Uterus (tissue), 4 donors: ENCODE measurements around the gene WT1. TPM values are rescaled to one million over a fixed set of nuclear protein-coding genes. Genes with fewer than 3 reads are reported as not detected.

ENCODE experiments used
- DNase-seq, 2 donors: peaks; one replicate each; pipeline ENCODE4 v3.0.0-alpha.2; 2019 to 2020
- H3K27ac ChIP-seq, 2 donors: fragments of 200-600 bp; sonication (generic); 1 replicate in 1 of 2; 2 replicates in 1 of 2; pipeline ENCODE4 v1.5.1; 2016 to 2018
- H3K27me3 ChIP-seq, 2 donors: fragments of 200-600 bp; sonication (generic); one replicate each; pipeline ENCODE4 v1.5.1; 2018 to 2019; ENCODE audit warnings: control low read depth in 1 of 2
- H3K36me3 ChIP-seq, 2 donors: fragments of 200-600 bp; sonication (generic); one replicate each; pipeline ENCODE4 v1.5.1; 2019; ENCODE audit warnings: control low read depth in 1 of 2
- H3K4me1 ChIP-seq, 2 donors: fragments of 200-600 bp; sonication (generic); one replicate each; pipeline ENCODE4 v1.5.1; 2018 to 2019; ENCODE audit warnings: control low read depth in 1 of 2
- H3K4me3 ChIP-seq, 2 donors: fragments of 200-600 bp; sonication (generic); 1 replicate in 1 of 2; 2 replicates in 1 of 2; pipeline ENCODE4 v1.5.1; 2018 to 2019; ENCODE audit warnings: mild to moderate bottlenecking in 1 of 2
- H3K9me3 ChIP-seq, 2 donors: fragments of 200-600 bp; sonication (generic); one replicate each; pipeline ENCODE4 v1.5.1; 2019; ENCODE audit warnings: control low read depth in 1 of 2
- POLR2A ChIP-seq, 2 donors: fragments of 450-650 bp; IDR thresholded peaks; one replicate each; pipeline ENCODE4 v1.6.1; 2016; ENCODE audit warnings: antibody characterized with exemption in 2 of 2, mild to moderate bottlenecking in 1 of 2, moderate library complexity in 1 of 2
- intact Hi-C: fragments of 100-400 bp; cut with DNase I; formaldehyde crosslinking; loops from one replicate; pipeline ENCODE4 v1.15.1; 2023; ENCODE audit warnings: low total_unique reads
- total RNA-seq, 4 donors: library from RNA; depleted of rRNA in 3 of 4; stranded (reverse); fragments of >200 nt in 3 of 4; gene quantifications; one replicate each; pipeline versions ENCODE4 v1.1.0 to v1.2.4, GENCODE V29; 2014 to 2023
- TF ChIP-seq, protein P1 (sequence below), 4 experiments: fragments of 200-600 bp in 2 of 4; fragments of 450-650 bp in 2 of 4; sonication (generic) in 2 of 4; IDR thresholded peaks; one replicate each; pipeline ENCODE4 v1.5.1; 2016 to 2019; ENCODE audit warnings: antibody characterized with exemption in 4 of 4, mild to moderate bottlenecking in 2 of 4, moderate library complexity in 1 of 4
- donor health status: DM: yes; HTN: yes; CAD: no.

WT1 gene
- total RNA-seq, 4 donors from 2014 or later, result 51.2 to 125 (median 53.6) TPM

DNA sequence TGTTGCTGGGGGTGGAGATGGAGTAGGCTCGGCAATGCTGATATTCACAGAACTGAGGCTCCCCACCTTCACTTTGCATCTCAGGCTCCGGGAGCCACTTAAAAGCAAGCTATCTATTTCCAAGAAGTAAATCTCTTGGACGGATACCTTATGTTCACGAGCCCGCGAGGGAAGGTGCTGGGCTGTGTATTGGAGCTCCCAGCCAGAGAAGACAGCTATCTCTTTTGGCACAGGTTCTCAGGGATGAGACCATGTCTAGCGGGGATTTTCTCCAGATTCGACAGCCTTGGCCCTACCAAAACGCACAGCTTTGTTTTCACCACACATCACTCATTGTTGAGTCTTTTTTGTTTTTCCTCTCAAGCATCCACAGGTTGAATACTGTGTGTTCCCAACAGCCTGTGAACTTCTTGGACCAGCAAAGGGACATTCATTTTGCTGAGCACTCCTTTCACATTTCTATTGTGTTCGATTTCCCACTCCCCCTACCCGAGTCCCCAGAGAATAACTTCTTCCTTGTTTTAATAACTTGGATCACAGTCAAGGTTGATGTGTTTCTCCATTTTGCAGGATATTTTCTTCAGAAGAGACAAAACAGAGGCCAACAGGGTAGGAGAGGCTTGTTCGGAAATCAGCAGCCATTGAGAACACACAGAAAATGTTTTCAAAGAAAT, 23.3 kb downstream of the WT1 start:
- Histone ChIP-seq H3K9me3 (no peaks in the 10 kb centered on the region), H3K4me1 (no peaks in the 10 kb centered on the region), H3K4me3 (no peak overlapping the region), H3K27ac (peak overlapping the region; percentile 80 to 83), H3K36me3 (no peaks in the 10 kb centered on the region), H3K27me3 (no peaks in the 10 kb centered on the region)
- no peak for TF ChIP-seq POLR2A (IDR thresholded peaks at IDR 0.05)
- TF ChIP-seq, protein P1, sequence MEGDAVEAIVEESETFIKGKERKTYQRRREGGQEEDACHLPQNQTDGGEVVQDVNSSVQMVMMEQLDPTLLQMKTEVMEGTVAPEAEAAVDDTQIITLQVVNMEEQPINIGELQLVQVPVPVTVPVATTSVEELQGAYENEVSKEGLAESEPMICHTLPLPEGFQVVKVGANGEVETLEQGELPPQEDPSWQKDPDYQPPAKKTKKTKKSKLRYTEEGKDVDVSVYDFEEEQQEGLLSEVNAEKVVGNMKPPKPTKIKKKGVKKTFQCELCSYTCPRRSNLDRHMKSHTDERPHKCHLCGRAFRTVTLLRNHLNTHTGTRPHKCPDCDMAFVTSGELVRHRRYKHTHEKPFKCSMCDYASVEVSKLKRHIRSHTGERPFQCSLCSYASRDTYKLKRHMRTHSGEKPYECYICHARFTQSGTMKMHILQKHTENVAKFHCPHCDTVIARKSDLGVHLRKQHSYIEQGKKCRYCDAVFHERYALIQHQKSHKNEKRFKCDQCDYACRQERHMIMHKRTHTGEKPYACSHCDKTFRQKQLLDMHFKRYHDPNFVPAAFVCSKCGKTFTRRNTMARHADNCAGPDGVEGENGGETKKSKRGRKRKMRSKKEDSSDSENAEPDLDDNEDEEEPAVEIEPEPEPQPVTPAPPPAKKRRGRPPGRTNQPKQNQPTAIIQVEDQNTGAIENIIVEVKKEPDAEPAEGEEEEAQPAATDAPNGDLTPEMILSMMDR (IDR thresholded peaks at IDR 0.05), result no peak
- peak; percentile 55 to 73 for DNase-seq
- intact Hi-C loops, result no loop called here

DNA sequence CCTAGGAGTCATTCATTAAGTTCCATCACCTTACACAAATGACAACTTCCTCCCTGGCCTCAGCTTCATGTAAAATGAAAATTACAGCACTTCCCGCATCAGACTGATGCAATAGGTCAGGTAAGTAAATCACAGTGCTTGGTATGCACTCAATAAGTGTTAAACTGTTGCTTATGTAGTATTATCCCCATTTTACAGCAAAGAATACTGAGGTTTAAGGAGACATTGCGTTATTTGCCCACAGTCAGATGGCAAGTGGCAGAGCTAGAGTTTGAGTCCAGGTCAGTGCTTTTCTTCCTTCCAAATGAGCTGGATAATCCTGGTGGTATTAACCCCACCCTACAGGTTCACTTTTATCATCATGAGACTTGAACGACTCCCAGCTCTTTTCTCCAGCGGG, 29.7 kb downstream of the WT1 start:
- Histone ChIP-seq H3K27me3 (no peaks in the 10 kb centered on the region), H3K4me3 (no peak overlapping the region), H3K36me3 (no peaks in the 10 kb centered on the region), H3K9me3 (no peaks in the 10 kb centered on the region), H3K4me1 (no peaks in the 10 kb centered on the region), H3K27ac (peak overlapping the region in 1 of 2 donors; percentile 70)
- DNase-seq, result no peak
- intact Hi-C loops, result no loop called here
- TF ChIP-seq POLR2A (IDR thresholded peaks at IDR 0.05), result no peak
- TF ChIP-seq, protein P1 (IDR thresholded peaks at IDR 0.05), result no peak

DNA sequence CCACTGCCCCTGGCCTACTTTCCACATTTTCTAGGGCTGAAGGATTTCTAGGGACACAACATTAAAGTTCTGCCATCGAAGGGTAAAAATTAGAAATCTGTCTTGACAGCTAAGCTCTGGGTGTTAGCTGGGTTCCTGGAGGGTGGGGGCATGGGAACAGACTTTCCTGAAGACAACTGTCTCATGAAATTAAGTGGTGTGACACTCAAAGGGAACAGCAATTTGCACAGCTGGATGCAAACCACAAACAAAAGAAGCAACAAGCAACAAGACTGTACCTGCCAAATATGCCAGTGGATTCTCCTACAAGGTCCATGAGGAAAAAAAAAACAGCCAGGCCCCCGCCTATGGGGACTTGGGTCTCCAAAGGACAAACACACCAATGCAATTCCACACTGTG, 32.5 kb downstream of the WT1 start:
- DNase-seq, result no peak
- H3K27ac ChIP-seq, result peak overlapping the region; percentile 2 to 5
- H3K9me3 ChIP-seq, result no peaks in the 10 kb centered on the region
- H3K36me3 ChIP-seq, result no peaks in the 10 kb centered on the region
- TF ChIP-seq, protein P1 (IDR thresholded peaks at IDR 0.05), result no peak
- TF ChIP-seq POLR2A (IDR thresholded peaks at IDR 0.05), result no peak
- no peaks in the 10 kb centered on the region for H3K4me1 ChIP-seq
- no peaks in the 10 kb centered on the region for H3K27me3 ChIP-seq
- no peak overlapping the region for H3K4me3 ChIP-seq
- intact Hi-C loops, result no loop called here

DNA sequence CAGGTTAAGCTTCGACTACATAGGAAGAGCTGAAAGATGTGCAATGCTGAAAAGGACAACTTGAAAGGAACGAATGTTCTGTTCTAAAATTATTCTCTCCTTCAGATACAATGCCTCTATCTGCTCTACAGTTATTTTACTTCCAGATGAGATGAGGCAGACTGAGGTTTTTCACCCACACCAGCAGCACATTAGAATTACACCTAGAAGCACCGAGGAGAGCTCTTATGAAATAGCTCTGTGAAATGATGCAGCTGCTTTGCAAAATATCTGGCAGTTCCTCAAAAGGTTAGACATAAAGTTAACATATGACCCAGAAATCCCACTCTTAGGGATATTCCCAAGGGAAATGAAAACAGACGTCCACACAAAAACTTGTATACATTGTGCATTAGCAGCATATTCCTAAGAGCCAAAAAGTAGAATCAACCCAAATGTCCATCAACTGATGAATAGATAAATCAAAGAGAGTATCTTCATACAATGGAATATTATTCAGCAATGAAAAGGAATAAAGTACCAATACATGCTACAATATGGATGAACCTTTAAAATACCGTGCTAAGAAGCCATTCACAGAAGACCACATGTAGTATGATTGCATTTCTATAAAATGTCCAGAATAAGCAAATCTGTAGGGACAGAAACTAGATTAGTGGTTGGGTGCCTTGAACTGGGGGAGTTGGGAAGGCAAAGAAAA, 34.5 kb downstream of the WT1 start:
- Histone ChIP-seq H3K4me1 (no peaks in the 10 kb centered on the region), H3K27ac (peak overlapping the region; percentile 22 to 53), H3K27me3 (no peaks in the 10 kb centered on the region), H3K9me3 (no peaks in the 10 kb centered on the region), H3K36me3 (no peaks in the 10 kb centered on the region), H3K4me3 (no peak overlapping the region)
- TF ChIP-seq, protein P1 (IDR thresholded peaks at IDR 0.05), result no peak
- no peak for TF ChIP-seq POLR2A (IDR thresholded peaks at IDR 0.05)
- intact Hi-C loops, result no loop called here
- DNase-seq, result no peak

DNA sequence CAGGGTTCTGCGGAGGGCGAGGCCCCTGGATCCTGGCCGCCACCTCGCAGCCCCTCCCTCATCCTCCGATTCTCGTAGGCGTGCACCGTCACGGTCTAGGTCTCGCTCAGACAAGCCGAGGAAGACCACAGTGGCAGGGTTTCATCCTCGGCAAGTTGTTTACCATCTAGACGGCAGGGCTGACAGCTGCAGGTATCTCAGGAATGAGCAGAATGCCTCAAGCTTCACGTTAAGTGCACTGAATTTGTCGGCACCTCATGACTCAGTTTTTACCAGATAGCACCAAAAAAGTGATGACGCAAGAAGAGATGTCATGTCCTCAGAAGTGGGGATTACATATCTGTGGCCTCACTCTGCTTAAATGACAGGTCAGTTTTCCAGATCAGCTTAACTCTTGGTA, 35.1 kb downstream of the WT1 start:
- intact Hi-C loops, result no loop called here
- H3K27me3 ChIP-seq, result no peaks in the 10 kb centered on the region
- peak overlapping the region; percentile 22 to 53 for H3K27ac ChIP-seq
- H3K9me3 ChIP-seq, result no peaks in the 10 kb centered on the region
- H3K4me1 ChIP-seq, result no peaks in the 10 kb centered on the region
- no peak for DNase-seq
- TF ChIP-seq, protein P1 (IDR thresholded peaks at IDR 0.05), result no peak
- no peak for TF ChIP-seq POLR2A (IDR thresholded peaks at IDR 0.05)
- no peak overlapping the region for H3K4me3 ChIP-seq
- H3K36me3 ChIP-seq, result no peaks in the 10 kb centered on the region
